WTC11 (cell line): ENCODE results near the gene TMEM114. TPM values are rescaled to one million over a fixed set of nuclear protein-coding genes. Genes with fewer than 3 reads are reported as not detected.

ENCODE experiments used
- ATAC-seq: fragments of 200-7000 bp; cut with Tn5 transposase; 2 replicates; pipeline ENCODE4 v1.10.0; 2021; ENCODE audit warnings: mild to moderate bottlenecking, moderate library complexity
- CTCF ChIA-PET: fragments of 300-600 bp; sonication (Branson Sonifier 250); formaldehyde crosslinking; loops from one replicate; lab custom pipeline; 2021; ENCODE audit warnings: antibody characterized with exemption; lab: Charles Lee
- POLR2A ChIA-PET: fragments of 350-600 bp; sonication (Branson Sonifier 250); formaldehyde crosslinking; loops from one replicate; lab custom pipeline; 2021; ENCODE audit warnings: antibody characterized with exemption; lab: Charles Lee
- DNase-seq: peaks from one replicate; pipeline ENCODE4 v3.0.0; 2021; ENCODE audit warnings: low spot score
- H3K27ac Mint-ChIP-seq: 2 replicates; pipeline ENCODE4 v1.8.0; 2021; ENCODE audit warnings: mixed read lengths
- H3K27me3 Mint-ChIP-seq: 2 replicates; pipeline ENCODE4 v1.8.0; 2021; ENCODE audit warnings: low read depth, mild to moderate bottlenecking, moderate library complexity, mixed read lengths
- H3K36me3 Mint-ChIP-seq: 2 replicates; pipeline ENCODE4 v1.8.0; 2021; ENCODE audit warnings: mixed read lengths
- H3K4me1 Mint-ChIP-seq: 2 replicates; pipeline ENCODE4 v1.8.0; 2022; ENCODE audit warnings: mixed read lengths
- H3K4me3 Mint-ChIP-seq: 2 replicates; pipeline ENCODE4 v1.8.0; 2021; ENCODE audit warnings: mild to moderate bottlenecking, moderate library complexity, mixed read lengths
- H3K9me3 Mint-ChIP-seq: 2 replicates; pipeline ENCODE4 v1.8.0; 2021; ENCODE audit warnings: mixed read lengths
- CTCF ChIP-seq: fragments of 200-600 bp; IDR thresholded peaks from 2 replicates; pipeline ENCODE4 v1.8.0; 2022; ENCODE audit warnings: antibody characterized with exemption
- ELF4 ChIP-seq: sonication (generic); formaldehyde crosslinking; IDR thresholded peaks from 2 replicates; pipeline ENCODE4 v1.8.1; 2022; ENCODE audit warnings: low read depth, mild to moderate bottlenecking, moderate library complexity, missing genetic modification reagents
- GRHL2 ChIP-seq: fragments of 250-450 bp; sonication (Bioruptor Pico); IDR thresholded peaks from 2 replicates; pipeline ENCODE4 v1.8.0; 2022; ENCODE audit warnings: mild to moderate bottlenecking, moderate library complexity; ENCODE audit not compliant: insufficient replicate concordance, severe bottlenecking
- HMGXB4 ChIP-seq: sonication (generic); formaldehyde crosslinking; IDR thresholded peaks from 2 replicates; pipeline ENCODE4 v1.8.1; 2023; ENCODE audit warnings: mild to moderate bottlenecking, moderate library complexity, missing genetic modification reagents
- JUN ChIP-seq: sonication (generic); formaldehyde crosslinking; IDR thresholded peaks from 2 replicates; pipeline ENCODE4 v1.8.0; 2023; ENCODE audit warnings: mild to moderate bottlenecking, missing genetic modification reagents
- KAT7 ChIP-seq: sonication (generic); formaldehyde crosslinking; IDR thresholded peaks from 2 replicates; pipeline ENCODE4 v1.8.1; 2023; ENCODE audit warnings: missing genetic modification reagents, mild to moderate bottlenecking, borderline replicate concordance
- NR1H2 ChIP-seq: sonication (generic); formaldehyde crosslinking; IDR thresholded peaks from 2 replicates; pipeline ENCODE4 v1.9.0; 2021; ENCODE audit warnings: mild to moderate bottlenecking, moderate library complexity, missing genetic modification reagents
- SP1 ChIP-seq: sonication (generic); formaldehyde crosslinking; conservative IDR thresholded peaks from 2 replicates; pipeline ENCODE4 v1.8.1; 2022; ENCODE audit warnings: missing genetic modification reagents
- TEAD4 ChIP-seq: sonication (generic); formaldehyde crosslinking; IDR thresholded peaks from 2 replicates; pipeline ENCODE4 v1.8.0; 2022; ENCODE audit warnings: mild to moderate bottlenecking, missing genetic modification reagents
- ZNF121 ChIP-seq: sonication (generic); formaldehyde crosslinking; IDR thresholded peaks from 2 replicates; pipeline ENCODE4 v1.8.0; 2023; ENCODE audit warnings: missing genetic modification reagents
- ZNF263 ChIP-seq: sonication (generic); formaldehyde crosslinking; IDR thresholded peaks from 2 replicates; pipeline ENCODE4 v1.8.1; 2022; ENCODE audit warnings: low read depth, mild to moderate bottlenecking, moderate library complexity, missing genetic modification reagents
- ZNF317 ChIP-seq: sonication (generic); formaldehyde crosslinking; IDR thresholded peaks from 2 replicates; pipeline ENCODE4 v1.8.1; 2023; ENCODE audit warnings: low read depth, mild to moderate bottlenecking, moderate library complexity, missing genetic modification reagents, borderline replicate concordance
- ZNF423 ChIP-seq: fragments of 250-450 bp; sonication (Bioruptor Pico); IDR thresholded peaks from 2 replicates; pipeline ENCODE4 v2.1.2; 2022; ENCODE audit warnings: mild to moderate bottlenecking, moderate library complexity
- total RNA-seq: library from RNA; stranded (reverse); gene quantifications from 3 replicates; pipeline ENCODE4 v1.2.3, GENCODE V29; 2021
- TF ChIP-seq, protein P1 (sequence below): sonication (generic); formaldehyde crosslinking; IDR thresholded peaks from 2 replicates; pipeline ENCODE4 v1.8.0; 2023; ENCODE audit warnings: missing genetic modification reagents, mild to moderate bottlenecking, borderline replicate concordance
- TF ChIP-seq, protein P2 (sequence below): sonication (generic); formaldehyde crosslinking; IDR thresholded peaks from 2 replicates; pipeline ENCODE4 v1.8.0; 2022; ENCODE audit warnings: mild to moderate bottlenecking, missing genetic modification reagents

Gene TMEM114
- total RNA-seq, 1 experiment from 2014 or later: 0.37 TPM

- ATAC-seq (no peak), DNase-seq (no peak)
- ChIA-PET POLR2A (no interaction called here), CTCF (no interaction called here)
- Mint-ChIP-seq H3K4me3 (no peak overlapping the region), H3K9me3 (peaks cover 92% of the 10 kb centered on the region), H3K36me3 (peaks cover 75% of the 10 kb centered on the region), H3K27me3 (peaks cover 30% of the 10 kb centered on the region), H3K4me1 (no peaks in the 10 kb centered on the region), H3K27ac (no peak overlapping the region)
- TF ChIP-seq KAT7 (CRISPR knock-in tag) (no peak), ZNF263 (CRISPR knock-in tag) (no peak), ZNF317 (CRISPR knock-in tag) (no peak), JUN (CRISPR knock-in tag) (no peak)
- TF ChIP-seq, protein P1, sequence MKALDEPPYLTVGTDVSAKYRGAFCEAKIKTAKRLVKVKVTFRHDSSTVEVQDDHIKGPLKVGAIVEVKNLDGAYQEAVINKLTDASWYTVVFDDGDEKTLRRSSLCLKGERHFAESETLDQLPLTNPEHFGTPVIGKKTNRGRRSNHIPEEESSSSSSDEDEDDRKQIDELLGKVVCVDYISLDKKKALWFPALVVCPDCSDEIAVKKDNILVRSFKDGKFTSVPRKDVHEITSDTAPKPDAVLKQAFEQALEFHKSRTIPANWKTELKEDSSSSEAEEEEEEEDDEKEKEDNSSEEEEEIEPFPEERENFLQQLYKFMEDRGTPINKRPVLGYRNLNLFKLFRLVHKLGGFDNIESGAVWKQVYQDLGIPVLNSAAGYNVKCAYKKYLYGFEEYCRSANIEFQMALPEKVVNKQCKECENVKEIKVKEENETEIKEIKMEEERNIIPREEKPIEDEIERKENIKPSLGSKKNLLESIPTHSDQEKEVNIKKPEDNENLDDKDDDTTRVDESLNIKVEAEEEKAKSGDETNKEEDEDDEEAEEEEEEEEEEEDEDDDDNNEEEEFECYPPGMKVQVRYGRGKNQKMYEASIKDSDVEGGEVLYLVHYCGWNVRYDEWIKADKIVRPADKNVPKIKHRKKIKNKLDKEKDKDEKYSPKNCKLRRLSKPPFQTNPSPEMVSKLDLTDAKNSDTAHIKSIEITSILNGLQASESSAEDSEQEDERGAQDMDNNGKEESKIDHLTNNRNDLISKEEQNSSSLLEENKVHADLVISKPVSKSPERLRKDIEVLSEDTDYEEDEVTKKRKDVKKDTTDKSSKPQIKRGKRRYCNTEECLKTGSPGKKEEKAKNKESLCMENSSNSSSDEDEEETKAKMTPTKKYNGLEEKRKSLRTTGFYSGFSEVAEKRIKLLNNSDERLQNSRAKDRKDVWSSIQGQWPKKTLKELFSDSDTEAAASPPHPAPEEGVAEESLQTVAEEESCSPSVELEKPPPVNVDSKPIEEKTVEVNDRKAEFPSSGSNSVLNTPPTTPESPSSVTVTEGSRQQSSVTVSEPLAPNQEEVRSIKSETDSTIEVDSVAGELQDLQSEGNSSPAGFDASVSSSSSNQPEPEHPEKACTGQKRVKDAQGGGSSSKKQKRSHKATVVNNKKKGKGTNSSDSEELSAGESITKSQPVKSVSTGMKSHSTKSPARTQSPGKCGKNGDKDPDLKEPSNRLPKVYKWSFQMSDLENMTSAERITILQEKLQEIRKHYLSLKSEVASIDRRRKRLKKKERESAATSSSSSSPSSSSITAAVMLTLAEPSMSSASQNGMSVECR (CRISPR knock-in tag): no peak
Measured at GRCh38 chr16:8530752-8531384, 59.4 kb downstream of the TMEM114 start.

- H3K4me3 Mint-ChIP-seq: no peak overlapping the region
- no peak overlapping the region for H3K27ac Mint-ChIP-seq
- H3K27me3 Mint-ChIP-seq: peaks cover 31% of the 10 kb centered on the region
- TF ChIP-seq JUN (CRISPR knock-in tag) (no peak), HMGXB4 (CRISPR knock-in tag) (no peak), ZNF121 (CRISPR knock-in tag) (no peak), ELF4 (CRISPR knock-in tag) (no peak), GRHL2 (CRISPR knock-in tag) (no peak), TEAD4 (CRISPR knock-in tag) (no peak), SP1 (CRISPR knock-in tag) (no peak), ZNF423 (CRISPR knock-in tag) (no peak), CTCF (no peak), NR1H2 (CRISPR knock-in tag) (no peak)
- TF ChIP-seq, protein P2, sequence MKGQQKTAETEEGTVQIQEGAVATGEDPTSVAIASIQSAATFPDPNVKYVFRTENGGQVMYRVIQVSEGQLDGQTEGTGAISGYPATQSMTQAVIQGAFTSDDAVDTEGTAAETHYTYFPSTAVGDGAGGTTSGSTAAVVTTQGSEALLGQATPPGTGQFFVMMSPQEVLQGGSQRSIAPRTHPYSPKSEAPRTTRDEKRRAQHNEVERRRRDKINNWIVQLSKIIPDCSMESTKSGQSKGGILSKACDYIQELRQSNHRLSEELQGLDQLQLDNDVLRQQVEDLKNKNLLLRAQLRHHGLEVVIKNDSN (CRISPR knock-in tag): no peak
- H3K9me3 Mint-ChIP-seq: peaks cover 91% of the 10 kb centered on the region
- no peaks in the 10 kb centered on the region for H3K4me1 Mint-ChIP-seq
- ATAC-seq (no peak), DNase-seq (no peak)
- ChIA-PET POLR2A (no interaction called here), CTCF (no interaction called here)
- peaks cover 69% of the 10 kb centered on the region for H3K36me3 Mint-ChIP-seq
Measured at GRCh38 chr16:8528471-8528870, 61.8 kb downstream of the TMEM114 start.
